Activated CD8-positive, alpha-beta memory T cell treated with anti-CD3 and anti-CD28 coated beads, Interleukin-2, amount 10 ng/mL, durations not matched to agents 7 days and 5 days (primary cell): ENCODE measurements around the gene OCSTAMP. TPM values are rescaled to one million over a fixed set of nuclear protein-coding genes. Genes with fewer than 3 reads are reported as not detected.

Source experiments
- ATAC-seq: fragments of 150-1000 bp; cut with Tn5 transposase; one replicate; pipeline ENCODE4 v1.10.0; 2021; ENCODE audit warnings: moderate library complexity
- CTCF ChIA-PET: fragments of 350-600 bp; sonication (Branson Sonifier 250); formaldehyde crosslinking; loops from one replicate; lab custom pipeline; 2021; ENCODE audit warnings: antibody characterized with exemption; lab: Charles Lee
- DNase-seq: peaks from one replicate; pipeline ENCODE4 v3.0.0-alpha.2; 2020
- H3K27ac Mint-ChIP-seq: one replicate; pipeline ENCODE4 v1.8.0; 2021; ENCODE audit warnings: mild to moderate bottlenecking, mixed read lengths
- H3K27me3 Mint-ChIP-seq: one replicate; pipeline ENCODE4 v1.8.0; 2021; ENCODE audit warnings: mixed read lengths
- H3K36me3 Mint-ChIP-seq: one replicate; pipeline ENCODE4 v1.8.0; 2021; ENCODE audit warnings: mild to moderate bottlenecking, mixed read lengths
- H3K4me1 Mint-ChIP-seq: one replicate; pipeline ENCODE4 v1.8.0; 2021; ENCODE audit warnings: mixed read lengths
- H3K4me3 Mint-ChIP-seq: one replicate; pipeline ENCODE4 v1.8.0; 2021; ENCODE audit warnings: mild to moderate bottlenecking, moderate library complexity, mixed read lengths
- H3K9me3 Mint-ChIP-seq: one replicate; pipeline ENCODE4 v1.8.0; 2022; ENCODE audit warnings: low read depth, mixed read lengths
- total RNA-seq, 2 experiments: library from RNA; stranded (reverse); gene quantifications; one replicate each; pipeline ENCODE4 v1.2.3, GENCODE V29; 2021

Gene OCSTAMP, protein sequence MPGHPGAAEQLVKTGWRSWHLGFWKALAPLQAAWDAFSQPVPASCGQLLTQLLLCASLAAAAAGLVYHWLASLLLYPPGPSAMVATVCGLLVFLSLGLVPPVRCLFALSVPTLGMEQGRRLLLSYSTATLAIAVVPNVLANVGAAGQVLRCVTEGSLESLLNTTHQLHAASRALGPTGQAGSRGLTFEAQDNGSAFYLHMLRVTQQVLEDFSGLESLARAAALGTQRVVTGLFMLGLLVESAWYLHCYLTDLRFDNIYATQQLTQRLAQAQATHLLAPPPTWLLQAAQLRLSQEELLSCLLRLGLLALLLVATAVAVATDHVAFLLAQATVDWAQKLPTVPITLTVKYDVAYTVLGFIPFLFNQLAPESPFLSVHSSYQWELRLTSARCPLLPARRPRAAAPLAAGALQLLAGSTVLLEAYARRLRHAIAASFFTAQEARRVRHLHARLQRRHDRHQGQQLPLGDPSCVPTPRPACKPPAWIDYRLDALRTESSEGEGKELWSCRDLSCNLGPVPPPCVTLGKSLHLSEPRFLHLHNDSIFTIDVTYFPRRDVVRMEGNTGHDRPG
- not detected for total RNA-seq

DNA sequence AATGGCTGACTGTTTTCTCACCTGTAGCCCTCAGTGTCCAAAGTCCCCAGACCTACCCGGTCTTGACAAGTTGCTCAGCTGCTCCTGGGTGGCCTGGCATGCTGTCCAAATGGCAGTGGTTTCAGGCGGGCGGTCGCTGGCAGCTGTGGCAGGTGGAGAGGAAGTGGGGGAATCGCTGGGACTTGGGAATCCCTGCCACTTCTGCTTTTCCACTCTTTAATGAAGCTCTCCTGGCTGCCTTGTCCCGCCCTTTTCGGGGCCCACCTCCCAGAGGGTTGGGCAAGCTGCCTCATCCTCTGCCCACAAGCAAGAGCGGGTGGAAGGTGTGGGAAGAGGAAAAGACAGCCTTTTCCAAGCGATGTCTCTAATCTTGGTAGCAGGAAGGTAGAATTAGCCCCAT lies at the start of gene OCSTAMP:
OCSTAMP (minus strand) TSS at position 194 of the 400 bp plus-strand sequence; CDS start at position 100, 94 bp downstream.
- CTCF ChIA-PET, result interaction anchor here (1.1 to 9.2 kb wide), 9 partner anchors 10 to 202 kb away, joined by 3 to 69 read pairs (median 4); no protein-coding TSS in a partner anchor

DNA sequence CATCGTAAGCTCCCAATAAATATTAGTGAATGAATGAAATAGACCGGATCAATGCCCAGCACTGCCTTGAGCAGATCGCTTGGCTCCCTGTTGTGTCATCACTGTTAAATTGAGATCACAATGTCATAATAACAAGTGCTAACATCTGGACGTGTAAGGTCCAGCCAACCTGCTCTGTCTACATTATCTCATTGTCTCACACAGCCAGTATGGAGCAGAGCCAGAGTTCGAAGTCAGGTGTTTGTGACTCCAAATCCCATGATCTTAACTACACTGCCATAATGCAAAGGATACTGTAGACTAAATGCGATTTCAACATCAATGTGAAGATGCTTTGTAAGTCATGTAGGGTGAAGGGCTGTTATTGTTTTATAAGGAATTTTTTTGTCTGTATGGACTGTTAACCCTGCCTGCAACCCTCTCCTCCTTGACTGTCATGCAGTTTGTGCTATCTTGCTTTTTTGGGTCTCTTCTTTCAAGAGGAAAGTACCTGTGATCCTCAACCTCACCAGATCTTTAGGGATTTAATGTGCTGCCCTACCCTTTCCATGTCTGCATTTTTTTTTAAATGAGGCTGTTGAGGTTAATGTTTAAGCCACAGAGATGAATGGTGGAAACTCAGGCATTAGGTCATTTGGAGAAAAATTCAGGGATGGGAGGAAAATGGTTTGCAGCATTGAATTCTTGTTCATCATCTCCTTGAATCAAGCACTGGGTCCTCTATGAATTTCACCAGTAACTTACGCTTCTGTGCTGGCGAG lies 49.0 kb upstream of the OCSTAMP start:
- H3K36me3 Mint-ChIP-seq, result no peaks in the 10 kb centered on the region

More for the DNA sequence above, at the start of gene OCSTAMP:
- H3K27ac Mint-ChIP-seq, result peak within 1 kb of the TSS; percentile 47
- DNase-seq (no peak), ATAC-seq (no peak)
- no peaks in the 10 kb centered on the region for H3K27me3 Mint-ChIP-seq
- H3K4me1 Mint-ChIP-seq, result peaks cover 51% of the 10 kb centered on the region
- H3K36me3 Mint-ChIP-seq, result peaks cover 4% of the 10 kb centered on the region
- H3K4me3 Mint-ChIP-seq, result no peak within 1 kb of the TSS
- H3K9me3 Mint-ChIP-seq, result no peaks in the 10 kb centered on the region

DNA sequence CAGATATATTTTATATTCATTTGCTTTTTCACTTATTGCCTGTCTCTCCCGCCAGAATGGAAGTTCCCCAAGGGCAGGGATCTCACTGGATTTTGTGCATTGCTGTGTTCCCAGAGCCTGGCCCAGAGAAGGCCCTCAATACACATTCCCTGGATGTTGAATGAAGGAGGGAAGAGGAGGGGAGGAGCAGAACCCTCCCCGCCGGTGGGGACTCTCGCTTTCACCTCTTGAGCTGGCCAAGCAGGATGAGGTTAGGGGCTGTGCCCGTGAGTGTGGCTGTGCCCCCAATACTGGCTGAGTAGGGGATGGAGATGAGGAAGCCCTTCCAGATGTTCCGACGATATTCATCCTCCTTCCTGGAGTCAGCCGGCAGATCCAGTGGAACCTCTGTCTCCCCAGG lies 45.5 kb upstream of the OCSTAMP start:
- CTCF ChIA-PET, result interaction anchor here (0.9 to 2.0 kb wide), 2 partner anchors 9 to 51 kb away, joined by 3 to 5 read pairs; no protein-coding TSS in a partner anchor
- DNase-seq (no peak), ATAC-seq (no peak)
- Mint-ChIP-seq H3K36me3 (peaks cover 1% of the 10 kb centered on the region), H3K27me3 (peaks cover 38% of the 10 kb centered on the region), H3K4me3 (no peak overlapping the region), H3K27ac (no peak overlapping the region), H3K9me3 (no peaks in the 10 kb centered on the region), H3K4me1 (peaks cover 8% of the 10 kb centered on the region)

More for the DNA sequence above, 49.0 kb upstream of the OCSTAMP start:
- no peak overlapping the region for H3K27ac Mint-ChIP-seq
- no peak for ATAC-seq
- H3K4me1 Mint-ChIP-seq, result peaks cover 24% of the 10 kb centered on the region
- H3K4me3 Mint-ChIP-seq, result no peak overlapping the region
- H3K27me3 Mint-ChIP-seq, result peaks cover 31% of the 10 kb centered on the region
- CTCF ChIA-PET, result no interaction called here
- H3K9me3 Mint-ChIP-seq, result no peaks in the 10 kb centered on the region
- DNase-seq, result no peak

DNA sequence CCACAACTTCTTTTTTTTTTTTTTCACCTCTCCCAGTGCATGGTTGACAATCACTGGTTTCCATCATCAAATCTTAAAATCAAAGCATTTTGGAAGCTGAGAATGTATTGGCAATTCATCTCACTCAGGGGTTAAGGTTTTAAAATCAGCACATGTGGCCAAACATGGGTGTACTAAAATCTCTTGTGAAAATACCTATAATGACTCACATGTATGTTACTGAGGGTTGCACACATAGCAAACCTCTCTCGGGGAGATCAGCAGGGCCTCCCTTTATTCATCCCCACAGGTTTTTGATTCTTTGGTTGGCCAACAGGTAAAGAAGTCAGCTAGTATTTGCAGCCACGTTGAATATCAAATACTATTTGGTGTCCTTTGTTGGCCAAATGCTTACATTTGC lies 44.3 kb upstream of the OCSTAMP start:
- peaks cover 7% of the 10 kb centered on the region for H3K4me1 Mint-ChIP-seq
- peaks cover 38% of the 10 kb centered on the region for H3K27me3 Mint-ChIP-seq
- CTCF ChIA-PET, result interaction anchor here (0.8 to 2.0 kb wide), 2 partner anchors 9 to 10 kb away, joined by 3 to 5 read pairs; no protein-coding TSS in a partner anchor
- H3K36me3 Mint-ChIP-seq, result peaks cover 1% of the 10 kb centered on the region
- ATAC-seq (no peak), DNase-seq (no peak)
- no peaks in the 10 kb centered on the region for H3K9me3 Mint-ChIP-seq
- H3K27ac Mint-ChIP-seq, result no peak overlapping the region
- H3K4me3 Mint-ChIP-seq, result no peak overlapping the region

DNA sequence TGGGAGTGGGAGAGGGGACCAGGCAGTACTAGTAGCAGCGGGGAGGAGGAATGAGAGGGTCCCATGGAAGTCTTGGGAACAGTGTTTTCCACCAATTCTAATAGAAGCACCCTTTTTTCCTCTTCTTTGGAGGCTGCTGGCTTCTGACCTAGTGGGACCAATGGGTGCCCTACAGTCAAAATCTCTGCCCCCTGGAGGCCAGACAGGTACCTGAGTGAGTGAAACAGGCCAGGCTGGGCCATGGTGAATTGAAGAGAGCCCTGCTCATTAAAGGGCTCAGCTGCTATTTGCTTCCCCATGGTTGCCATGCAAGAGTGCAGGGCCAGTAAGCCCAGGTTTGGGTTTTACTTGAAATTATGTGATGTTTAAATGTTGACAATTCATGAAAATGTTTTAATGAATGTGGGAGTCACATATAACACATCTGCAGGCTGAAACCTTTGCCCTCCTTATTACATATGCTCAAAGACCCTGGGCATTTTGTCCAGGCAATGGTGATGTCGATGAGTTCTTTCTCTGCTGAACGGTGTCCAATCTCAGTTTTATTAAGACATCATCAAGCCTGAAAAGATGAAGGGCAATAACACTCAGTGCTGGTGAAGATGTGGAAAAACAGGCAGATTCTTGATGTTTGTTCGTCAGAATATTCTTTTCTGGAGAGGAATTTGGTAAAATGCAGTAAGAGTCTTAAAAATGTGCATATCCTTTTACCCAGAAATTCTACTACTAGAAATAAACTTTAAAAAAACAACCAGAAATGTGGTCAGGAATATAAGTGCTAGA lies 42.3 kb upstream of the OCSTAMP start:
- ATAC-seq (no peak), DNase-seq (no peak)
- H3K4me1 Mint-ChIP-seq, result peaks cover 7% of the 10 kb centered on the region
- no peaks in the 10 kb centered on the region for H3K9me3 Mint-ChIP-seq
- peaks cover 1% of the 10 kb centered on the region for H3K36me3 Mint-ChIP-seq
- H3K27me3 Mint-ChIP-seq, result peaks cover 29% of the 10 kb centered on the region
- no peak overlapping the region for H3K27ac Mint-ChIP-seq
- CTCF ChIA-PET, result no interaction called here
- H3K4me3 Mint-ChIP-seq, result no peak overlapping the region

DNA sequence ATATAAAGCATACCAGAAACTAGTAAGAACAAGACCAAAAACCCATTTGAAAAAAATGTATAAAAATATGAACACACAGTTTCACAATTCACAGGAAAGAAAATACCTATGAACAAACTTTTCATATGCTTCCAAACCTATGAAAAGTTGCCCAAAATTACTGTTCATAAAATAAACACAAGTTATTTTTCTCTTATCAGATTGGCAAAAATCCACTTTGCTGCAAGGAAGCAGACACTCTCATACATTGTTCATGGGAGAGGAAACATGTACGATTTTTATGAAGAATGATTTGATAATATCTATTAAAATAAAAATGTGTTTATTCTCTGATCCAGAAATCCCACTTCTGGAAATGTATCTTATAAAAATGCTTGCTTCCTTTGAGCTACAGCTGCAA lies 40.0 kb upstream of the OCSTAMP start:
- no peak for ATAC-seq
- peaks cover 1% of the 10 kb centered on the region for H3K36me3 Mint-ChIP-seq
- peaks cover 7% of the 10 kb centered on the region for H3K4me1 Mint-ChIP-seq
- peaks cover 18% of the 10 kb centered on the region for H3K27me3 Mint-ChIP-seq
- no peak overlapping the region for H3K4me3 Mint-ChIP-seq
- CTCF ChIA-PET, result interaction anchor here (0.8 to 3.2 kb wide), 2 partner anchors 11 to 48 kb away, joined by 3 to 14 read pairs; no protein-coding TSS in a partner anchor
- no peaks in the 10 kb centered on the region for H3K9me3 Mint-ChIP-seq
- H3K27ac Mint-ChIP-seq, result no peak overlapping the region
- no peak for DNase-seq

DNA sequence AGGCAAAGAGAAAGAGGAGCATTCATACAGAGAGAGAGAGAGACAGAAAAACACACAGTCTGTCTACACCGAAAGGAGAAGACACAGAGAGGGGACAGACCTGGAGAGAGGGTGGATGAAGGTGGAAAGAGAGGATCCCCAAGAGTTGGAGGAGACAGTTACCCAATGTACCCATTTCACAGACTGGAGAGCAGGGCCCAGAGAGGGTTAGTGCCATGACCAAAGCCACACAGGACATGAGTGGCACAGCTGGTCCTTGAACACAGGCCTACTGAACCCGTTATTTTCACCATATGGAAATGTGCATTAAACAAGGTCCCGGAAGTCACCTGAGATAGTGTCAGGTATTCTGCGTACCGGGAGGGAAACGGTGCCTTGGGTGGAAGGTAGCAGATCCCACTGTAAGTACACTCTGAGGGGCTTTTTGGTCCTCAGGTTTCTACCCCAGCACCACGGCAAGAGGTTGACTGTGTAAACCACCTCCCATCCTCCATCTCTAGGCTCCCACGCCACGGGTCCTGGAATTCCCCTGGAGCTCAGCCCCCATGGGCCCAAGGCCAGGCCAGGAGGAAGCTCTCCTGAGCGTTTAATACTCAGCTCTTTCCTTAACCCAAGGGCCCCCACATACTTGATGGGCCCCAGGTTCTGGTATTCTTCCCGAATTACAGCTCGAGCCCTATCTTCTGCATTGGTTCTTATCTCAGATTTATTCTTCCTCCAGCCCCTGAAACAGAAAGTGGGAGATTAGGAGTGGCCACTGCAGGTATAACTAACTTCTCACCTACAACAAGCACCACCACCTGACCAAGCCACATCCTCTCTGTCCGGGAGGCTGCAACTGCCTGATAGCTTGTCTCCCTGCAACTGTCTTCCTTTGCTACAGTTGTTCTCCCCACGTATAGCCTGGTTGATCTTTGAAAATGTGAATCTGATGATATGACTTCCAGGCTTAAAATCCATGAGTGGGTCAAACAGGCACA lies 38.4 kb upstream of the OCSTAMP start:
- Mint-ChIP-seq H3K9me3 (no peaks in the 10 kb centered on the region), H3K4me1 (peaks cover 7% of the 10 kb centered on the region), H3K27me3 (peaks cover 13% of the 10 kb centered on the region), H3K36me3 (peaks cover 1% of the 10 kb centered on the region), H3K4me3 (no peak overlapping the region), H3K27ac (peak overlapping the region; percentile 72)
- ATAC-seq, result peak; percentile 91
- CTCF ChIA-PET, result interaction anchor here (0.7 to 3.2 kb wide), 5 partner anchors 13 to 240 kb away, joined by 3 to 14 read pairs (median 3); no protein-coding TSS in a partner anchor
- peak; percentile 79 for DNase-seq

DNA sequence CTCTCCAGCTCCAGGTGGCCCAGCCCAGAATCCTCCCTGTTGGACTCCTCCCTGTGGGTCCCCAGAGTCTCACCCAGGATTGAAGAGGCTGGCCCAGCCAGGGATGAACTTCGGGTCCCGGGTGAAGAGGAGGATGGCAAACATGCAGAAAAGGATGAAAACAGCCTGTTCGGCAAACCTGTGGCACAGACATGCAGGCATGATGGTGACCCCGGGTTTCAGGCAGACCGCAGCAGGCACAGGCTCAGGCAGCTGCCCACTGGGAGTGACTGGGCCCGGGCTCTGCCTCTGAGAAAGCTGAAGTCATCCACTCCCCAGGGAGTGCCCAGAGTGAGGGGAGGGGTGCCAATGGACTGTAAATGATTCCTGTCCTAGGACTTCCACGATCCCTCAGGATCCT lies 37.5 kb upstream of the OCSTAMP start:
- H3K9me3 Mint-ChIP-seq, result no peaks in the 10 kb centered on the region
- H3K27me3 Mint-ChIP-seq, result peaks cover 12% of the 10 kb centered on the region
- no peak for ATAC-seq
- no peak overlapping the region for H3K4me3 Mint-ChIP-seq
- no peak overlapping the region for H3K27ac Mint-ChIP-seq
- H3K36me3 Mint-ChIP-seq, result peaks cover 1% of the 10 kb centered on the region
- CTCF ChIA-PET, result interaction anchor here (1.0 to 3.2 kb wide), 3 partner anchors 14 to 28 kb away, joined by 3 to 14 read pairs (median 5); no protein-coding TSS in a partner anchor
- peaks cover 7% of the 10 kb centered on the region for H3K4me1 Mint-ChIP-seq
- no peak for DNase-seq

DNA sequence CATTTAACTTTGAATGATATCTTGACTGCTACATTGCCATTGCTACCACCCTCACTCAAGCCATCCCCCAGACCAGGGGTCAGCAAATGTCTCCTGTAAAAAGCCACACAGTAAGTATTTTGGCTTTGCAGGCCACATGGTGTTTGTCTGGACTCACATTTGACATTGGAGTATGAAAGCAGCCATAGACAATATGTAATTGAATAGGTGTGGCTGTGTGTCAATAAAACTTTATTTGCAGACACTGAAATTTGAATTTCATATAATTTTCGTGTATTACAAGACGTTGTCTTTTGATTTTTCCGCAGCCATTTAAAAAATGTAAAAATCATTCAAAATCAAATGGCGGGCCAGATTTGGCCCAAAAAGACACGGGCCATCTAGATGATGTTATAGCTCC lies 36.3 kb upstream of the OCSTAMP start:
- Mint-ChIP-seq H3K27me3 (peaks cover 15% of the 10 kb centered on the region), H3K4me1 (peaks cover 3% of the 10 kb centered on the region), H3K4me3 (no peak overlapping the region), H3K36me3 (no peaks in the 10 kb centered on the region), H3K9me3 (no peaks in the 10 kb centered on the region), H3K27ac (no peak overlapping the region)
- no peak for ATAC-seq
- DNase-seq, result no peak
- CTCF ChIA-PET, result interaction anchor here (1.9 to 2.0 kb wide), 2 partner anchors 12 to 42 kb away, joined by 4 to 9 read pairs; no protein-coding TSS in a partner anchor

DNA sequence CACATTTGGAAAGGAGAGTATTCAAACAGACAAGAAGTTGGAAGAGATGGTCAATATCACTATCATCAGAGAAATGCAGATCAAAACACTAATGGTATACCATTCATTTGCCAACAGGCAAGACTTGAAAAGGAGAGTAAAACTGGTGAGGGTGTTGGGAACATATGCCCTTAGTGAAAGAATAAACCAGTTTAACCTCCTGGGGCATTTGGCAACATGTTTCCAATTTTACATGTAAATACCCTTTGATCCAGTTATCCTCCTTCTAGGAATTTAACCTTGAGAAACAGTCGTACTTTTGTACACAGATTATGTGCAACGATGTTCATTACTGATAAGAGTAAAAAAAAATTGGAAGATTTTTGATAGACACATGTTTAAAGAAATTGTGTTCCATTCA lies 34.1 kb upstream of the OCSTAMP start:
- CTCF ChIA-PET, result no interaction called here
- H3K36me3 Mint-ChIP-seq, result no peaks in the 10 kb centered on the region
- H3K27me3 Mint-ChIP-seq, result peaks cover 18% of the 10 kb centered on the region
- no peaks in the 10 kb centered on the region for H3K9me3 Mint-ChIP-seq
- H3K27ac Mint-ChIP-seq, result no peak overlapping the region
- DNase-seq (no peak), ATAC-seq (no peak)
- no peak overlapping the region for H3K4me3 Mint-ChIP-seq
- H3K4me1 Mint-ChIP-seq, result no peaks in the 10 kb centered on the region

DNA sequence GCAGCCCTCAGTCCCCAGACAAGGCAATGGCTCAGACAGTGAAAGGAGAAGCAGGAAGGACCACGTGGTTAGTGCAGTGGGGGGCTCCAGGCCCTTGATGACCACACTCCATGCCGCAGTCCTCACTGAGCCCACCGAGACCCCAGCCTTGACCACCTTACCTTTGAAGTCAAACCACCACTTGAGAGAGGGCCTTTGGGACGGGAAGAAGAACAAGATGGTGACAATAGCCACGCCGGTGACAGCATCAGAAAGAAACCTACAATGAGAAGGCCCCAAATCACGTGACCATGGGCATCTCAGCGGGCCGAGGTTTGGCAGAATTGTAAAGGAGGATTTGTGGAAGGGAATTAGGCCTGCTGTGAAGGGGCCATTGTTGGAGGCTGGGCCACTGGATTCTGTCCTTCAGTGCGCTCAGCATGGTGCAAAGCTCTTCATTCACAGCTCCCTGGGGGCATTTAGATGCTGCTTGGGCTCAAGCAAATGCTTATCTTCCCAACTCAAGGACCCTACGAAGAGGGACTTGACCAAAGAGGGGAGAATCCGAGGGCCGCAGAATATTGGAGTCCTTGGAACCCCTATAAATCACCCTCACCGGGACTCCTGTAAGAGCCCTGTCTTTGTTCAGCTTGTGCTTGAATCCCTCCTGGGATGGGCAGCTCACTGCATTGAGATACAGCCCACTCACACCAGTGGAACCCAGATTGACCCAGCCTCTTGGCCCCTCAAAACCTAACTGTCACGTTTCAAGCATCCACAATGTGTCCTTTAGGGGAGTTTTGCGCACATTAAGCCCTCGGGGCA lies 33.2 kb upstream of the OCSTAMP start:
- ATAC-seq (no peak), DNase-seq (no peak)
- Mint-ChIP-seq H3K4me3 (no peak overlapping the region), H3K4me1 (no peaks in the 10 kb centered on the region), H3K36me3 (no peaks in the 10 kb centered on the region), H3K27ac (no peak overlapping the region), H3K9me3 (no peaks in the 10 kb centered on the region), H3K27me3 (peaks cover 26% of the 10 kb centered on the region)
- CTCF ChIA-PET, result interaction anchor here (1.4 to 1.7 kb wide), 2 partner anchors 21 to 23 kb away, joined by 4 to 7 read pairs; no protein-coding TSS in a partner anchor
